NOMO-1 treated with dmso at 0.1 percent for 144 hours (cell line): Measurements from ENCODE around the gene EPS8.

Experiments used
- DNase-seq: peaks from one replicate; lab custom pipeline; 2025; ENCODE audit not compliant: unreplicated experiment; lab: John Stamatoyannopoulos, UW

EPS8 gene

DNA sequence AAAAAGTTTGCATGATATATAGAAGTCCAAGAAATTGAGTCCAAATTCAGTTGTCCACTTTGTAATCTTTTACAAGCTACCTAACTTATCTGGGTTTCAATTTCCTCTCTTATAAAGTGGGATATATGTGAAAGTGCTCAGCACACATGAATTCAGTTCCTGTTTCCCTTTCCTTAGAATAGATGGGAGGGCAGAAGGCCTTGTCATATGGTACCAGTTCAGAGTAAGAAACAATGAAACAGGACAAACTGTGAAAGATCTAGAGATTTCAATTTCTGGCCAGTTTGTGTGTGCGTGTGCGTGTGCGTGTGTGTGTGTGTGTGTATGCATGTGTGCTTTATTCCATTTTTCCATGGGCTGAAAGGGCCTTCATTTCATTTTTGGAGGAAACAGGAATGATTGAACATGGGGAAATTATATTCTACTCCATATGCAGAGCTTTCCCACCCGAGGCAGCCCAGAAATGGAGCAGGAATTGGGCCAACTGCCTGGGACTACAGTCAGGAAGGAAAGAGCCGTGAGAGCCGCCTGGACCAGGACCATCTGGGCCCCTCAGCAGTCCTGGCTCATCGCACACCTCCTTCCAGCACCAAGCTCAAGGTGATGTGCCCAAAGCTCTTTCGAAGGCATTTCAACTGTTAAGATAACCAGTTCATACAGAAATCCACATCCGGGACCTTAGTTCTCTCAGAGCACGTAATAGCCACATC, 183.2 kb downstream of the EPS8 start:
- no peak for DNase-seq

DNA sequence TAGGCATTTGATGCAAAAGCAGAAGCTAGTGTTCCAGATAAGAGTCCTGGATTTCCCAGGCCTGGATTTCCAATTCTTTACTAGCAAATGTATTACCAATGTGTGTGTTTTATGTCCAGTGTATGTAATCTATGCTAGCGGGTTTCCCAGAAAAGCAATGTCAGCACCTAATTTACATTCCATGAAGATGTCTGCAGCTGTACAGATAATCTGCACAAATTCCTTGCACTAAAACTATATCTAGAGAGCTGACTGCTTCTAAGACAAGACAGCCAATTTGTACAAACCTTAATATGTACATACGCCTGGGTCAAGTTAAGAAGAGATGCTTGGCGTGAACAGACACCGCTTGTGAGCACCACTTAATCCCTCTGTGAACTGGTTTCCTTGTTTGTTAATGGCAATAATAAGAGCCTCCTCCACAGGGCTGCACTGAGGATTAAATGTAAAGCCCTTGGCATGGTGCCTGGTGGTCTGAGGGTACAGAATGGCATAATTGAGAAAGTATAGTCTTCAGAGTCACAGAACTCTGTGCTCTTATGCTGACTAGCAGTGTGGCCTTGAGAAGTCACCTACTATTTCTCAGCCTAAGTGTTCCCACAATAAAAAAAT, 185.6 kb downstream of the EPS8 start:
- DNase-seq, result no peak

DNA sequence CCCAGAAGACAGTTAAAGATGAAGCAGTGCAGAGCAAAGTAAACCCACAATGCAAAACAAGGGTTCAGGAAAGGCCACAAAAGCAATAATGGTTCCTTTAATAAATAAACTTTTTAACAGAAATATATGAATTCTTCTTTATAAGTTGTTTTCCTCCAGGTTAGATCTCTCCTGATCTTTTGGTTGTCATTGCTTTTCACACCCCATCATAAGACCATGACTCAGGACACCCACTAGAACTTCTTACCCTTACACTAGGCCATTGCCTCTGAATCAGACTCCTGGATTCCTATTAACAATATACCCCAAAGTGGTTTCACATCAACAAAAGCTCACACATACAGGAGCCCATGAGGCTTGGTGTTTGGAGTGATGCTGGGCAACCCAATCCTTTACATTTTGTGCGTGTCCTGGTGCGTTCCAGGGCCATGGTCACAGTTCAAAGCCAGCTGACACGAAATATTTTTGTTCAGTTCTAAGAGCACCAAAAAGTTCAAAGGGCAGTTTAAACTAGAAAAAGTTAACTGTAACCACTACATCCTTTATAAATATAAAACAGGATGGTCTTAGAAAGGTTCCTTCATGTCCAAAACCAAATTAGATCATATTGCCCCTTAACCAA, 187.0 kb downstream of the EPS8 start:
- DNase-seq, result no peak

DNA sequence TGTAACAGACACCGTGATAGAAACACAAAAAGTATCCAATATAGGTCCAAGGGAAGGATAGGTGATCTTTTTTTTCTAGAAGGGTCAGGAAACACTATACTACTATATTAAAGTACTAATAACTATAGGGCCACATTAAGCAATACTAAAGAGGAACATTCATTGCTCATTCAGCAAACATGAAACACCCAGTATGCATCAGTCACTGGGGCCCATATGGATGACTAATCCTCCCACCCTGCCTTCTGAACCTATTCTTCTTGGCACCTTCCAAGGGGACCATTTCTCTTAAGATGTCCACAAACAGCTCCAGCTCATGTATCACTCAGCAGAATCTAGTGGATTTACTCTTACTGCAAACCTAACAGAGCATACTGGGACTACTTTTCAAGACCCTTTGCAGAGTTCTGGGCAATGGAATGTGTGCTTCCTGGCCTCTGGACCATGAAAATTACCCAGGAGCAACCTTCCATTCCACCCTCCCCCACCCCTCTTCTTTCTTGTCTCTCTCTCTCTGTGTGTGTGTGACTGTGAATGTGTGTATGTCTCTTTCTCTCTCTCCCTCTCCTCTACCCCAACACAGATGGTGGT, 187.9 kb downstream of the EPS8 start:
- DNase-seq, result no peak

DNA sequence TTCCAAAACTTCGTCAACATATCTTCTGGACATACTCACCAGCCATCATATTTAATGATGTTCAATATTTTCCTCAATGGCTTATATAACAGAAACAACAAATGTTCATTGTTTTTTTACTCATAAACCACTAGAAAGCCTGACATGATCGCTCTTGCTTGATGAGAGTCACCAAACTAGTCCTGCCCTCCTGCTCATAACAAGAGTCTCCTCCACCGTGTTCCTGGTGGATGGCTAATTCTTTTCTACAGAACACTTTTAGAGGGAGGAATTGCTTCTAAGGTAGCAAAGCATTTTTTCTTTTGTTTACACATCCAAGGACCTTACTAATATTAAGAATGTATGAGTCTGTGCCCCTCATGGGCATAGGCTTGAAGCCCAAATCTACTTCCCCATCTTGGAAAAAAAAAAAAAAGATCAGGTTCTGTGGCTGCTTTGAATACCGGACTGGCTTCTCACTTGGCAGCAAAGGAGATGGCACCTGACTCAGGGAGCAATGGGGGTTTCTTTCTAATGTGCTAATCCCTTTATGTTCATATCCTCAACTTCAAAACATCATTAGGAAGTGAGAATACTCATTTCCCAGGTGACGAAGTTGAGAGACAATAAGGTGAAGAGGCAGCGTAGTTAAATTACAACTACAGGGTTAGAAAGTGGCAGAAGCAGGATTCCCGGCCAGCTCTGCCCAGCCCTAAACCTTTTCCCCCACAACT, 188.8 kb downstream of the EPS8 start:
- DNase-seq, result no peak

DNA sequence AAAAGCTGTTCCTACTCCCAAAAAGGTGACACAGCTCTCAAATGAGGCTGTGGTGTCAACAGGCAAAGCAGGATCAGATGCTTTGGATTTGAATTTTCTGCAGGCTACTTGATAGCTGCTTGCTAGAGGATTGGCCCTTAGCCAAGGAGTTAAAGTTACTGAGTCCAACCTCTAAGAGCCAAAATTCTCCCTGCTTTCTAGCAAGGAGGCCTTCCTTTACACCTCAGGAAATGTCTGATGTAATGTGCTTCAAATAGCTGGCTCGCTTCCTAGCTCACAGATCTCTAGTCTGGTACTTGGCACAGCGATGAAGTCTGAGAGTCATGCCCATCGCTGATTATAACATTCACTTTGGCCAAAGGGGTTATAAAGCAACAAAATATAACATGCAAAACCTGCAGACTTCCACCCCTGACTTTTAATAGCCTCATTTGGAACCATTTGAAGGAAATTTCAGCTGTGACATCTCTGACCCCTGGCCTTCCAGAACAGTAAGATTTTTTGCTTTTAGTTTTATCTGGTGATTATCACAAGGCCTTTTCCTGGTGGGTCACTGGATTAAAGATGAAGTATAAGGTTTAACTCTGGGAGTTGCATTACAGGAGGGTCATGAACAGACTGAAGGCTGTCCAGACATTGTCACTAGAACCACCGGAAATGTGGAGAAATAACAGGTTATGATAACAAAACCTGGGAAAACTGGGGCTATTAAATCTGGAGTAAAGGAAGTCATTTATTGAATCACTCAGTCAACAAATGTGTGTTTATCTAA, 189.7 kb downstream of the EPS8 start:
- no peak for DNase-seq

DNA sequence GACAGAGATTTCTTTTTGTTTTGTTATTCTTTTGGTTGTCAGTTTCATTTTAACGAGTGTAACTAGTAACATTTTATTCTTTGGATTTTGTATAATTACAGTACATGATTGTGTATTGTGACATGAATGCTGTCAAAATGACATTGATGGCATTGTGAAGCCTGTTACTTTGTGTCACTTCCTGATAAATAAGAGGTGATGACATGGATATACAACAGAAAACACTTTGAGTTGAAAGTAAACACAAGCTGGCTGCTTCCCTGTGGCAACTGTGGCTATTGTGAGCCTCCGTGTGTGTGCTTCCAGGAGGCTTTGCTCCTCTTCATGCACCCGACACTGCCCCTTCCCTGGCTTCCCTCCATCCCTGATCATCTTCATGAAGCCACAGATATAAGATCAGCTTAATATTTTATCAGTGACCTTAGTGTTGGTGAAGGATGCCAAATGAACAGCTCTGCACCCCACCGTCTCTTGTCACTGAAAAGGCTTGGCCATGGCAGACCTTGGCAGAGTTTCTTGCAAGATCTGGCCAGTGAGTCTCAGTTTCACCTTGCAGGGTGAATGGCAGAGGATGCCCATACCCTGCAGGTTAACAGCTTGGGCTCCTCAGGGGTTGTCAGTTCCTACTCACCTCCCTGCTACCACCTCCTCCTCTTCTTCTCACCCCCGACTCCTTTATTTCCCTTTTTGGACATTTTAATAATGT, 191.9 kb downstream of the EPS8 start:
- no peak for DNase-seq

DNA sequence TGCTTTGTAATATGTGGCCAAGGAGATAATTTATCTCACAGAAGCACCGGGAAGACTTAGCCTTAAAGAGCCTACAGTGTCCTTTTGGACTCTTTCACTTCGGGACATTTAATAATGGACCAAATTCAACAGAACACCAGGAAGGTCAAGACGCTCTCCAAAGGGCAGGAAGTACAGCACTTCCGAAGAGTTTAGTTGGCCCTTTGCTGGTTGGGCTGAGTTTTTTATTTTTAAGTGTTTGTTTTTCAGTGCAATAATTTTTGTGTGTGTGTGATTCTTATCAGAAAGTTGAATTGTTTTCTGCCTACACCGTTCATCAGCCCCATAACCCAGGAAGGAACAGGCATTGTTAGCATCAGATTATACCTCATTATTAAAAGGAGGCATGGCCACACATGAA, 193.0 kb downstream of the EPS8 start:
- DNase-seq, result no peak

DNA sequence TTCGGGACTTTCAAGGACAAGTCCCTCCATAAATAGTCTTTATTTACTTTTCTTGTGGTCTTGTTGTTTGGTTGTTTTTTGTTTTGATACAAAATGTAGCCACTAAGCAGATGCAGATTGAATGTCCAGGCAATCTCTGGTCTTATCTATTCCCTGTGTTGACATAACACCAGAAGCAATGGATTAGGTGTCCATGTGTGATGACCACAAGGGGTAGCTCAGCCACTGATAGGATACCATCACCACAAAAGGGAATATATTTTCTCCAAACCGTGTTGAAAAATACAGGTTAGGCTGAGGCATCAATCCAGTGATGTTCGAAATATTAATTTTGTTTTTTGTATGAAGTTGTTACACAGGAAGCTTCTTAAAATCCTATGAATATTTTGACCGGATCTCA, 196.3 kb downstream of the EPS8 start:
- no peak for DNase-seq

DNA sequence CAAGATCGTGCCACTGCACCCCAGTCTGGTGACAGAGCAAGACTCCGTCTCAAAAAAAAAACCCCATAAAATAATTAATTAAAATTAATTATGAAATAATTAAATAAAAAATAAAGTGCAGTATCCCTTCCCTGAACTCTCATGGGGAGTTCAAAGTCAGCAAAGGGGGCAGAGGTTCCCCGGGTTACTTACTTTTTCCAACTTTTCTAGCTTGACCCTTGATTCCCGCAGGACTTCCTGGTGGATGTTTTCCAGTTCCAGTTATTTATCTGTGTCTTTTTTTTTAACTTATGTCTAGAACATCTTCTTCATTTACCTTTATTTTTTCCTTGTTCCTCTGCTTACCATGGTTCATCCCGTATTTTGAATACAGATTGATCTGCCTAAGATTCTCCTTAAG, 197.4 kb downstream of the EPS8 start:
- no peak for DNase-seq

DNA sequence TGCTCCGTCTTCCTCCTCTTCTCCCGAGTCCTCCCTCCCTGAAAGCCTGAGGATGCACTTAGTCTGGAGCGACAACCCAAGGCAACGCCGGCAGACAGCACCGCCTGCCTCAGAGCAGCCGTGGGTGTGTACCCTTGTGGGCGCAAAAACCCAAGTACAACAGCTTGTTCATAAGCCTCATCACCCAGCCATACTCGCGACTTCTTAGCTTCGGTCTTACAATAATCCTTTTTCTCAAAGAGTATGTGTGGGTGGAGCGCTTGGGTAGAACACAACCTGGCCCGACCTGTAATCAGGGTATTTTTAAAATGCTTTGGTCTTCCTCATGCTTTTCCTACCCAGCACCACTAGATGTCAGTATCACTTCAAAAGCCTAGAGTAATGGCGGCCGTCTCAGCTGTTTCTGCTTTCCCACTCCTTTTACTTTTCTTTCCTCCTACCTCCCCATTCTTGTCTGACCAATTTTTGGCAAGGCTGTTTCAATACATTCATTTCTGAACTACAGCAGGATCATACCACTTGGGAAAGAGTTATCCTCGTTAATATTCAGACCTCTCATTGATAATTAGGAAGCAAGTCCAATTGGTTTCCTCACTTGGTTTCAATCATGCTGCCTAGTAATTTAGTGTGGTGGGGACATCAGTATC, 198.9 kb downstream of the EPS8 start:
- peak; percentile 42 for DNase-seq

DNA sequence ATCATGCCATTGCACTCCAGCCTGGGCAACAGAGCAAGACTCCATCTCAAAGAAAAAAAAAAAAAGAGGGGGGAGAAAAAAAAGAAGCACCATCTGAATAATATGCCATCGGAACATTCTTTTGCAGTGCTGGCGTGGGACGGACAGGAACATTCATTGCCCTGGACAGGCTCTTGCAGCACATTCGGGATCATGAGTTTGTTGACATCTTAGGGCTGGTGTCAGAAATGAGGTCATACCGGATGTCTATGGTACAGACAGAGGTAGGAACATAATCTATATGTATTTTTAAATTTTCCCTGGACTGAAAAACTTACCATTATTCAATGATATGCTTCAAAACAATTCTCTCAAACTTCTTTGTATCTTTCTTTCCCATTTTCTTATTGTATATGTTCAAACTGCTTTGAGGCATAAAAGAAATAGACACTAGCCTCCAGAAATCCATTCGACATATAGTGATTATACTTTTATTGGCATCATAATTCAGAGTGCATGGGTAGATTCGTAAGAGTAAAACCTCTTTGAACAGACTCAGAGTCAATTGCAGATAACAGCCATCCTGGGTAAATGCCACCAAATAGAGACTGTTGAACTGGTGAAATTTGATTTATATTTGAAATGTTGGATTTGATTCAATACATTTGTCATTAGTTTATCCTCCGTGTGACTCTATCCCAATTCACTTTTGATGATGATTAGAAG, 199.7 kb downstream of the EPS8 start:
- no peak for DNase-seq

DNA sequence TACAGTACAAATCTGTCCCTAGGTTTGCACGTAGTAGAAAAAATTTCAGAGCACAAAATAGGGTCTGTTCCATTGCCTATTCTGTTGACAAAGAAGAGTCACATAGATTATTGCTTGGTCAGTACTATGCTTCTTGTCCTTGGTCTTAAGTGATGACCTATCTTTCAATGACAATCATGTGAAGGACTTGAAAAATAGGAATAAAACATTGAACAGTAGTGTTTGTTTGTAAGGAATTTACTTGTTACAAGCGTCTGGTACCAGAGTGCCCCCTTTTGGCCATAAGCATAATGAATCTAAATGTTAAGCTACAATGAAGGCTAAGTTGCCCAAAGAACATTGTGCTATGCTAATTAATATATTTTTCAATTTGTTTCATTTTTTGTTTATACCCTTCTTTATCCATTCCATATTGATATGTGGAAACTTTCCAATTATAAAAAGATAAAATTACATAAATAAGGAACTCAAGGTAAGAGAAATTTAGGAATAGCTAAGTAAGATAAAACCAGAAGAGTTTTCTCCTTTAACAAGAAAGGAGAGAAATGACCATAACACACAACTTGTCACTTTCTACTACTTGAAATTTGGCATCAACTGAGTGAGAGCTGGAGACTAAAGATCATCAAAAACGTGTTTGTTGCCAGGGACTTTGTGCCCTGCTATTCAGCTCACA, 204.7 kb downstream of the EPS8 start:
- peak; percentile 2 for DNase-seq

DNA sequence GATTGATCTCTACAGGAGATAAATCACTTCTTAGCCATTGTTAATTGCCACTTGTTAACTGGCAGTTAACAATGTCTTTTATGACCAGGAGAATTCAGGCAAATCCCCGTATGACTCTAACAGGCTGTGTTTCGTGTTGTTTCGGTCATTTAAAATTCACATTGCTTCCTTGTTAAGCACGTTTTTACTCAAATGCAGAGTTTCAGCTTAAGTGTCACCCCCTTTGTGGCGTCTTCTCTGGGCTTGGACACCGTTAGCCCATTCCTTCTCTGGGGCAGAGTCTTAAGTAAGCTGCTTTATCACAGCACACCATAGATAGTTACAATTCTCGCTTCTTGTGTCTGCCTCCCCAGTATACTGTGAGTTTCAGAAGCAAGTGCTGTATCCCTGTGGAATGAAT, 205.4 kb downstream of the EPS8 start:
- no peak for DNase-seq

DNA sequence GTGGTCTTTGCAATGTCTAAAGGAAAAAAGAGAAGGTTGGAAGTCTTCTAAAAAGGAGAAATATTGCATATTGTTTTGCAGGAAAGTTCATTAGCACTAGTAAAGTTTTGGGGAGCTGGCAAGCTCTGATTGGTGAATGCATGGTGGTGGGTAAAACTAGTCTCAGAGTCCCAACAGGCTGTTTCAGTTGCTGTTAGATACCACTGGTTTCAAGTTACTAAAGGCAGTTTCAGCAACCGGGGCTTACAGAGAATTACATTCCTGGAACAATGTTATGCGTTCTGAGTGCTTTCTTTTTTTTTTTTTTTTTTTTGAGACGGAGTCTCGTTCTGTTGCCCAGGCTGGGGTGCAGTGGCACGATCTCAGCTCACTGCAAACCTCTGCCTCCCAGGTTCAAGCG, 208.2 kb downstream of the EPS8 start:
- DNase-seq, result no peak

DNA sequence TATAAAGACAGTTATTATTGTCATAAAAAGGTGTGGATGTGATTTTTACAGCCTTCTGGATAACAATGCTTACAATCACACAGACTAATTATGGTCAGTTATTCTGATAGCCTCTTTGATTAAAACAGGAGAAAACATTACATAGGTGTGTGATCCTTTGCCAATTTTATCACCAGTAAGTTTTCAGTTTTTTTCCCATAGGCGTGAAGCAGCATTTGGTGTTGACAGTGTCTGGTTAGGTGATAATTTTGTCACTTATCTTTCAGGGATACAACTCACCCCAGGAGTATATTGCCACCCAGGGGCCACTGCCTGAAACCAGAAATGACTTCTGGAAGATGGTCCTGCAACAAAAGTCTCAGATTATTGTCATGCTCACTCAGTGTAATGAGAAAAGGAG, 208.8 kb downstream of the EPS8 start:
- DNase-seq, result no peak

DNA sequence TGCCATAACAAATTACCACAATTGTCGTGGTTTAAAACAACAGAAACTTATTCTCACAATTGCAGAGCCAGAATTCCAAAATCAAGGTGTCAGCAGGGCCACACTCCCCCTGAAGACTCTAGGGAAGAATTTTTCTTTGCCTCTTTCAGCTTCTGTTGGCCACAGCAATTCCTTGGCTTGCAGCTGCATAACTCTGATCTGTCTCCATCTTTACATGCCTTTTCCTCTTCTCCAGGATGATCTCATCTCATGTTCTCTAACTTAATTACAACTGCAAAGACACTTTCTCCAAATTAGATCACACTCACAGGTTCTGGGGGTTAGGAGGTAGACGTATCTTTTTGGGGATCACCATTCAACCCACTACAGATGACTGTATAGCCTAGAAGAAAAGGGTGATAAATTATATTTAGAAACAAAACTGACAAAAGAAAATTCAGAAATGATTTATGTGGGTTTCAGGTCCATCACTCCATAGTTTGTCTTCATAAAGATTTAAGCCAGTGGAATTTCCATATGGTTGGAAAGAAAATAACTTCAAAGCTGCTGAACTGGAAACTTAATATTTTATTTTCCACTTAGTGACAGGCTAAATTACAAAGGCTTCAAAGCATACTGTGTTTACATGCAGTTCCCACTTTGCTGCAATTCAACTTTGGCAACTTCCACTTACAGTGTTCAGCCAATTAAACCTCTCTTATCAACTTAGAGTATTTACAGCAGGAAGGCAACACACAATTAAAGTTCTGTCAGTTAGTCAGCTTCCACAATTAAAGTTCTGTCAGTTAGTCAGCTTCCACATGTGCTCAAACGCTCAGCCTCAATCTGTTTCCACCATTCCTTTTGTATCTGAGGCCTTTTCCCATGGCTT, 213.3 kb downstream of the EPS8 start:
- peak; percentile 35 for DNase-seq

DNA sequence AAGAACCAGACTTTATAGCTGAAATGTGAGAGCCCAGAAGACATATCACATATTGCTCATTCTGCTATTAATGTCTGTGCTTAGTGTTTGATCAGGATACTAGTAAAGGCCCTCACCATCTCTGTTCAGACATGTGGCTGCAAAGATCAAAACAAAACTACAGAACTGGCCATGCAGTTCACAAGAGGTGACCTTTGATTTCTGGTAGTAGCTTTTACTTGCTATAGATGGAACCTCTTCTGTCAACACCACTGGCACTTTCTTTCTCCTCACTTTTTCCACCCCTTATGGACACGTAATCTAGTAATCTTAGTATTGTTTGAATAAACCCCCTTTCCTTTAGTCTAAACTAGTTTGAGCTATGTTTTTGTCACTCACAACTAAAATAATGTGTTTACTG, 214.8 kb downstream of the EPS8 start:
- no peak for DNase-seq
